Measurements from ENCODE around the gene PAQR8. TPM values are rescaled to one million over a fixed set of nuclear protein-coding genes. Genes with fewer than 3 reads are reported as not detected.
A peak's percentile ranks its signal among the peaks of the same experiment; 100 is the strongest.

PAQR8 gene
- total and polyA plus RNA-seq, 2 of the 13 experiments (the other 11 are each of a cell fraction or from before 2014, with no cell fraction given) = 37.7 to 50.7 TPM

GRCh38 chr6:52362443-52363227, 684 bp downstream of the PAQR8 start (continued):
- TF ChIP-seq, protein P1, sequence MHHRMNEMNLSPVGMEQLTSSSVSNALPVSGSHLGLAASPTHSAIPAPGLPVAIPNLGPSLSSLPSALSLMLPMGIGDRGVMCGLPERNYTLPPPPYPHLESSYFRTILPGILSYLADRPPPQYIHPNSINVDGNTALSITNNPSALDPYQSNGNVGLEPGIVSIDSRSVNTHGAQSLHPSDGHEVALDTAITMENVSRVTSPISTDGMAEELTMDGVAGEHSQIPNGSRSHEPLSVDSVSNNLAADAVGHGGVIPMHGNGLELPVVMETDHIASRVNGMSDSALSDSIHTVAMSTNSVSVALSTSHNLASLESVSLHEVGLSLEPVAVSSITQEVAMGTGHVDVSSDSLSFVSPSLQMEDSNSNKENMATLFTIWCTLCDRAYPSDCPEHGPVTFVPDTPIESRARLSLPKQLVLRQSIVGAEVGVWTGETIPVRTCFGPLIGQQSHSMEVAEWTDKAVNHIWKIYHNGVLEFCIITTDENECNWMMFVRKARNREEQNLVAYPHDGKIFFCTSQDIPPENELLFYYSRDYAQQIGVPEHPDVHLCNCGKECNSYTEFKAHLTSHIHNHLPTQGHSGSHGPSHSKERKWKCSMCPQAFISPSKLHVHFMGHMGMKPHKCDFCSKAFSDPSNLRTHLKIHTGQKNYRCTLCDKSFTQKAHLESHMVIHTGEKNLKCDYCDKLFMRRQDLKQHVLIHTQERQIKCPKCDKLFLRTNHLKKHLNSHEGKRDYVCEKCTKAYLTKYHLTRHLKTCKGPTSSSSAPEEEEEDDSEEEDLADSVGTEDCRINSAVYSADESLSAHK (CRISPR knock-in tag; IDR thresholded peaks at IDR 0.05; ENCODE audit: borderline replicate concordance) = no peak
- TF ChIP-seq FOXK1 (CRISPR knock-in tag; IDR thresholded peaks at IDR 0.05; ENCODE audit: borderline replicate concordance, low read depth) (no peak), ZNF564 (CRISPR knock-in tag; IDR thresholded peaks at IDR 0.05) (peak; percentile 85), ZIK1 (CRISPR knock-in tag; IDR thresholded peaks at IDR 0.05; ENCODE audit: borderline replicate concordance, low read depth) (0 out of 2 replicates have a peak, but pooled peaks have one; percentile 20), ARNT (IDR thresholded peaks at IDR 0.05) (no peak), ZNF790 (CRISPR knock-in tag; IDR thresholded peaks at IDR 0.05; ENCODE audit: borderline replicate concordance) (no peak), ZC3H13 (CRISPR knock-in tag; IDR thresholded peaks at IDR 0.05) (no peak), NFKB2 (CRISPR knock-in tag; IDR thresholded peaks at IDR 0.05; ENCODE audit: borderline replicate concordance) (no peak), TAF15 (IDR thresholded peaks at IDR 0.05; ENCODE audit: low read depth, low read length, poor library complexity, severe bottlenecking) (no peak), FOXA1 (IDR thresholded peaks at IDR 0.05) (no peak), FOXA1 (CRISPR knock-in tag; IDR thresholded peaks at IDR 0.05) (no peak), BRD4 (CRISPR knock-in tag; IDR thresholded peaks at IDR 0.05) (no peak), GZF1 (CRISPR knock-in tag; IDR thresholded peaks at IDR 0.05) (no peak), ZNF652 (CRISPR knock-in tag; IDR thresholded peaks at IDR 0.05; ENCODE audit: borderline replicate concordance, low read depth) (no peak), CC2D1A (CRISPR knock-in tag; IDR thresholded peaks at IDR 0.05) (no peak), ZSCAN31 (CRISPR knock-in tag; IDR thresholded peaks at IDR 0.05; ENCODE audit: low read depth) (peak; percentile 61; the same call in 1 of the 2 replicates), KLF11 (CRISPR knock-in tag; IDR thresholded peaks at IDR 0.05) (no peak), SP5 (CRISPR knock-in tag; IDR thresholded peaks at IDR 0.05; ENCODE audit: borderline replicate concordance, low read depth) (no peak)
- TF ChIP-seq, protein P2, sequence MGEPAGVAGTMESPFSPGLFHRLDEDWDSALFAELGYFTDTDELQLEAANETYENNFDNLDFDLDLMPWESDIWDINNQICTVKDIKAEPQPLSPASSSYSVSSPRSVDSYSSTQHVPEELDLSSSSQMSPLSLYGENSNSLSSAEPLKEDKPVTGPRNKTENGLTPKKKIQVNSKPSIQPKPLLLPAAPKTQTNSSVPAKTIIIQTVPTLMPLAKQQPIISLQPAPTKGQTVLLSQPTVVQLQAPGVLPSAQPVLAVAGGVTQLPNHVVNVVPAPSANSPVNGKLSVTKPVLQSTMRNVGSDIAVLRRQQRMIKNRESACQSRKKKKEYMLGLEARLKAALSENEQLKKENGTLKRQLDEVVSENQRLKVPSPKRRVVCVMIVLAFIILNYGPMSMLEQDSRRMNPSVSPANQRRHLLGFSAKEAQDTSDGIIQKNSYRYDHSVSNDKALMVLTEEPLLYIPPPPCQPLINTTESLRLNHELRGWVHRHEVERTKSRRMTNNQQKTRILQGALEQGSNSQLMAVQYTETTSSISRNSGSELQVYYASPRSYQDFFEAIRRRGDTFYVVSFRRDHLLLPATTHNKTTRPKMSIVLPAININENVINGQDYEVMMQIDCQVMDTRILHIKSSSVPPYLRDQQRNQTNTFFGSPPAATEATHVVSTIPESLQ (CRISPR knock-in tag; conservative IDR thresholded peaks at IDR 0.05) = no peak
- TF ChIP-seq, protein P3, sequence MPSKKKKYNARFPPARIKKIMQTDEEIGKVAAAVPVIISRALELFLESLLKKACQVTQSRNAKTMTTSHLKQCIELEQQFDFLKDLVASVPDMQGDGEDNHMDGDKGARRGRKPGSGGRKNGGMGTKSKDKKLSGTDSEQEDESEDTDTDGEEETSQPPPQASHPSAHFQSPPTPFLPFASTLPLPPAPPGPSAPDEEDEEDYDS (CRISPR knock-in tag; IDR thresholded peaks at IDR 0.05) = no peak
- TF ChIP-seq, protein P4, sequence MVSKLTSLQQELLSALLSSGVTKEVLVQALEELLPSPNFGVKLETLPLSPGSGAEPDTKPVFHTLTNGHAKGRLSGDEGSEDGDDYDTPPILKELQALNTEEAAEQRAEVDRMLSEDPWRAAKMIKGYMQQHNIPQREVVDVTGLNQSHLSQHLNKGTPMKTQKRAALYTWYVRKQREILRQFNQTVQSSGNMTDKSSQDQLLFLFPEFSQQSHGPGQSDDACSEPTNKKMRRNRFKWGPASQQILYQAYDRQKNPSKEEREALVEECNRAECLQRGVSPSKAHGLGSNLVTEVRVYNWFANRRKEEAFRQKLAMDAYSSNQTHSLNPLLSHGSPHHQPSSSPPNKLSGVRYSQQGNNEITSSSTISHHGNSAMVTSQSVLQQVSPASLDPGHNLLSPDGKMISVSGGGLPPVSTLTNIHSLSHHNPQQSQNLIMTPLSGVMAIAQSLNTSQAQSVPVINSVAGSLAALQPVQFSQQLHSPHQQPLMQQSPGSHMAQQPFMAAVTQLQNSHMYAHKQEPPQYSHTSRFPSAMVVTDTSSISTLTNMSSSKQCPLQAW (CRISPR knock-in tag; IDR thresholded peaks at IDR 0.05) = 0 out of 2 replicates have a peak, but pooled peaks have one; percentile 13
- TF ChIP-seq, protein P5, sequence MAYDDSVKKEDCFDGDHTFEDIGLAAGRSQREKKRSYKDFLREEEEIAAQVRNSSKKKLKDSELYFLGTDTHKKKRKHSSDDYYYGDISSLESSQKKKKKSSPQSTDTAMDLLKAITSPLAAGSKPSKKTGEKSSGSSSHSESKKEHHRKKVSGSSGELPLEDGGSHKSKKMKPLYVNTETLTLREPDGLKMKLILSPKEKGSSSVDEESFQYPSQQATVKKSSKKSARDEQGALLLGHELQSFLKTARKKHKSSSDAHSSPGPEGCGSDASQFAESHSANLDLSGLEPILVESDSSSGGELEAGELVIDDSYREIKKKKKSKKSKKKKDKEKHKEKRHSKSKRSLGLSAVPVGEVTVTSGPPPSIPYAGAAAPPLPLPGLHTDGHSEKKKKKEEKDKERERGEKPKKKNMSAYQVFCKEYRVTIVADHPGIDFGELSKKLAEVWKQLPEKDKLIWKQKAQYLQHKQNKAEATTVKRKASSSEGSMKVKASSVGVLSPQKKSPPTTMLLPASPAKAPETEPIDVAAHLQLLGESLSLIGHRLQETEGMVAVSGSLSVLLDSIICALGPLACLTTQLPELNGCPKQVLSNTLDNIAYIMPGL (CRISPR knock-in tag; IDR thresholded peaks at IDR 0.05; ENCODE audit: borderline replicate concordance in 1 of 2, low read depth in 1 of 2) = peak in 1 of 2 experiments; percentile 82; a peak in 3 of 4 replicates
